Activated CD4-positive, CD25-positive, alpha-beta regulatory T cell treated with anti-CD3 and anti-CD28 coated beads, Interleukin-2, amount 50 U/mL, for 16 hours (primary cell): Measurements from ENCODE around the gene C1orf159.

Experiments used
- DNase-seq: peaks from one replicate; pipeline ENCODE4 v3.0.0-alpha.2; 2020; ENCODE audit warnings: low read depth, low spot score

C1orf159 gene

DNA sequence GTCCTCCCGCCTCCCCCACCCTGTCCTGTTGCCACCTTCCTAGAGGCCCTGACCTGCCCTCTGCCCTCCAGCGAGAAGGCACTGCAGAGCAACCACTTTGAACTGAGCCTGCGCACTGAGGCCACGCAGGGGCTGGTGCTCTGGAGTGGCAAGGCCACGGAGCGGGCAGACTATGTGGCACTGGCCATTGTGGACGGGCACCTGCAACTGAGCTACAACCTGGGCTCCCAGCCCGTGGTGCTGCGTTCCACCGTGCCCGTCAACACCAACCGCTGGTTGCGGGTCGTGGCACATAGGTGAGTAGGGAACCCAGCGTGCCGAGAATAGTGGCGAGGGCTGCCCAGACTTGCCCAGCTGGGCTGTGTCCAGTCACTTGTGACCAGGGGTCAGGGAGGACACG lies 62.2 kb downstream of the C1orf159 start:
- no peak for DNase-seq

DNA sequence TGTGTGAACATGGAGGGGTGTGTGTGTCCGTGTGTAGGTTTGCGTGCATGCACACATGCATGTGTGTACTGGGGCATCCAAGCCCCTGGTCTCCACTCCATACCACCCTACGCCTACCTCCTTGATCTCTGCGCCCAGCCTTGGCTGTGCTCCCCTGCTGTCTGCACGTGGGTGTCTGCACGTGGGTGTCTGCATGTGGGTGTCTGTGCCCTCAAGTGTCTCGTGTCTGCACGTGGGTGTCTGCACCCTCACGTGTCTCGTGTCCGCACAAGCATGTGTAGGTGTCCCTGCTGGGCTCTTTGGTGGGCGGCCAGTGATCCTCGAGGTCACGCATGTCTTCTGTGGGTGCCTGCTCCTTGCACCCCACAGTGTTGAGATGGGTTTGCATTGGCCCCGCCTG lies 62.9 kb downstream of the C1orf159 start:
- DNase-seq = no peak

DNA sequence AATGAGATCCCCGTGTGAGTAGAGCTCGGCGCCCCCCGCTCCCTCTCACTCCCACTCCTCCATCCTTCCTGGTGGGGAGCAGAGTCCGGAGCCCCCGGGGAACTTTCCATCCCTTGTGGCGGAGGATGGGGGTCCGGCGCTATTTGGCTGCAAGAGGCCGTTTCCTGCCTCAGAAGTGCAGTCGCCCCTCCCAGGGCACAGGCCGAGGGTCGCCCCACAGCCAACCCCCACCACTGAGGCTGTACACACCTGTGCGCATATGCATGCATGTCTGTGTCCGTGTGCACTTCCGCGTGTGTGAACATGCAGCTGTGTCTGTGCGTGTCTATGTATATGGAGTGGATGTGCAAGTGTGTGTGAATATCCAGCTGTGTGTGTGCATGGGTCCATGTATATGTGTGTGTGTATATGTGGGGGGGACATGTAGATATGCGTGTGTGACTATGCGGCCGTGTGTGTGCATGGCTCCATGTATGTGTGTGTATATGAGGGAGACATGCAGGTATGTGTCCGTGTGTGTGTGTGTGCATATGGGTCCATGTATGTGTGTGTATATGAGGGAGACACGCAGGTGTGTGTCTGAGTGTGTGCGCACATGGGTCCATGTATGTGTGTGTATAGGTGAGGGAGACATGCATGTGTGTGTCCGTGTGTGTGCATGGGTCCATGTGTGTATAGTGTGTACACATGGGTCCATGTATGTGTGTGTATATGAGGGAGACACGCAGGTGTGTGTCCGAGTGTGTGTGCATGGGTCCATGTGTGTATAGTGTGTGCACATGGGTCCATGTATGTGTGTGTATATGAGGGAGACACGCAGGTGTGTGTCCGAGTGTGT lies 63.7 kb downstream of the C1orf159 start:
- DNase-seq = no peak

DNA sequence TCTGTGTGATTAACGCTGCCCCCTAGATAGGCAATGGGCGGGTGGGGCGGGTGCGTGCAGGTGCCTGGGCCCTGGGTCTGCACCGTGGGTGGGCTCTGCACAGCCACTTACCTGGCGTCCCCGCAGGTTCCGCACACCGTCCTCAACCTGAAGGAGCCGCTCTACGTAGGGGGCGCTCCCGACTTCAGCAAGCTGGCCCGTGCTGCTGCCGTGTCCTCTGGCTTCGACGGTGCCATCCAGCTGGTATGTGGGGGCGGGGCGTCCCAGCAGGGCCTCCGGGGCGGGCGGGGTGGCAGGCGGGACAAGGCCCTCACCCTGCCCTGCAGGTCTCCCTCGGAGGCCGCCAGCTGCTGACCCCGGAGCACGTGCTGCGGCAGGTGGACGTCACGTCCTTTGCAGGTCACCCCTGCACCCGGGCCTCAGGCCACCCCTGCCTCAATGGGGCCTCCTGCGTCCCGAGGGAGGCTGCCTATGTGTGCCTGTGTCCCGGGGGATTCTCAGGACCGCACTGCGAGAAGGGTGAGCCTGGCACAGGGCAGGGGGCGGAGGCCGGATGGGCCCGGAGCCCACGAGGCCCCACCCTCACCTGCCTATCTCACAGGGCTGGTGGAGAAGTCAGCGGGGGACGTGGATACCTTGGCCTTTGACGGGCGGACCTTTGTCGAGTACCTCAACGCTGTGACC lies 64.6 kb downstream of the C1orf159 start:
- no peak for DNase-seq

DNA sequence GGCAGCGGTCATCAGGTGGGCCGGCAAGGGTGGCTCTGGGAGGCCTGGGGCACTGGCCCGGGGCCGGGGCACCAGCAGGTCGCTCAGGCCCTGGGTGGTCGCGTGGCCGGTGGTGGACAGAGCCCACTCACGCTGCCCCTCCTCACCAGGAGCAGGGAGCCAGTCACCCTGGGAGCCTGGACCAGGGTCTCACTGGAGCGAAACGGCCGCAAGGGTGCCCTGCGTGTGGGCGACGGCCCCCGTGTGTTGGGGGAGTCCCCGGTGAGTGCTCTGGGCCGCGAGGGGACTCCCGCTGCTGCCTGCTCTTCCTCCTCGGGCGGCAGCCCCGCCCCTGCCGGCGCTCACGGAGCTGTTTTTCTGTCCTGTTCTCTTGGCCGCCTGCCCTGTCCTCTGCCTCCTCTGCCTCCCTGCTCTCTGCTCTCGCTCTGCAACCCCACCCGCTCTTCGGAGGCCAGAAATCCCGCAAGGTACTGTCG lies 65.3 kb downstream of the C1orf159 start:
- no peak for DNase-seq

DNA sequence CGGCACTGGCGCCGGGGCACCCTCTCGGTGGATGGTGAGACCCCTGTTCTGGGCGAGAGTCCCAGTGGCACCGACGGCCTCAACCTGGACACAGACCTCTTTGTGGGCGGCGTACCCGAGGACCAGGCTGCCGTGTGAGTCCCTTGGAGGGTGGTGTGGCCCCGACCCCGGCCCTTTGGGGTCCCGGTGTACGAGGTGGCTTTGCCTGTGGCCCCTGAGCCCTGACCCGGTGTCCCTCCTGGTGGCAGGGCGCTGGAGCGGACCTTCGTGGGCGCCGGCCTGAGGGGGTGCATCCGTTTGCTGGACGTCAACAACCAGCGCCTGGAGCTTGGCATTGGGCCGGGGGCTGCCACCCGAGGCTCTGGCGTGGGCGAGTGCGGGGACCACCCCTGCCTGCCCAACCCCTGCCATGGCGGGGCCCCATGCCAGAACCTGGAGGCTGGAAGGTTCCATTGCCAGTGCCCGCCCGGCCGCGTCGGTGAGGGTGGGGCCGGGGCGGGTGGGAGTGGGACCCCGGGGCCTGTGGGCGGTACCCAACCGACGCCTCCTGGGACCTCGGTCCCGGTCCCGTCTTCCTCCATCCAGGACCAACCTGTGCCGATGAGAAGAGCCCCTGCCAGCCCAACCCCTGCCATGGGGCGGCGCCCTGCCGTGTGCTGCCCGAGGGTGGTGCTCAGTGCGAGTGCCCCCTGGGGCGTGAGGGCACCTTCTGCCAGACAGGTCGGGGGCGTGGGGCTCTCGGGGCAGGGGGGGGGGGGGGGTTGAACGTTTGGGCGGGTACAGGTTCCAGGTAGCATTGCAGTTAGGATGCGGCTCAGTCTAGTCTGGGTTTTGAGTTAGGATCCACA lies 66.3 kb downstream of the C1orf159 start:
- no peak for DNase-seq

DNA sequence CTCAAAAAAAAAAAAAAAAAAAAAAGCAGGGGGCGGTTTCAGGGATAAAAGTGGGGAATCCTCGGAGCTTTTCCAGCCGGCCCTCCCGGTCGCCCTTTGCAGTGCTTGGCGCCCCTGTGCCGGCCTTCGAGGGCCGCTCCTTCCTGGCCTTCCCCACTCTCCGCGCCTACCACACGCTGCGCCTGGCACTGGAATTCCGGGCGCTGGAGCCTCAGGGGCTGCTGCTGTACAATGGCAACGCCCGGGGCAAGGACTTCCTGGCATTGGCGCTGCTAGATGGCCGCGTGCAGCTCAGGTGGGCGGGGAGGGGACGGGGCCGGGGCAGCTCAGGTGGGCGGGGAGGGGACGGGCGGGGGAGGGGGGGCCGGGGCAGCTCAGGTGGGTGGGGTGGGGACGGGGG lies 67.1 kb downstream of the C1orf159 start:
- no peak for DNase-seq

DNA sequence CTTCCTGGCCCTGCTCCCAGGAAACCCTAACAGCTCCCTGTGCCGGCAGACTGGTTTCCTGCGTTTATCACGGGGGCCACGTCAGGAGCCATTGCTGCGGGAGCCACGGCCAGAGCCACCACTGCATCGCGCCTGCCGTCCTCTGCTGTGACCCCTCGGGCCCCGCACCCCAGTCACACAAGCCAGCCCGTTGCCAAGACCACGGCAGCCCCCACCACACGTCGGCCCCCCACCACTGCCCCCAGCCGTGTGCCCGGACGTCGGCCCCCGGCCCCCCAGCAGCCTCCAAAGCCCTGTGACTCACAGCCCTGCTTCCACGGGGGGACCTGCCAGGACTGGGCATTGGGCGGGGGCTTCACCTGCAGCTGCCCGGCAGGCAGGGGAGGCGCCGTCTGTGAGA lies 67.9 kb downstream of the C1orf159 start:
- DNase-seq = no peak

DNA sequence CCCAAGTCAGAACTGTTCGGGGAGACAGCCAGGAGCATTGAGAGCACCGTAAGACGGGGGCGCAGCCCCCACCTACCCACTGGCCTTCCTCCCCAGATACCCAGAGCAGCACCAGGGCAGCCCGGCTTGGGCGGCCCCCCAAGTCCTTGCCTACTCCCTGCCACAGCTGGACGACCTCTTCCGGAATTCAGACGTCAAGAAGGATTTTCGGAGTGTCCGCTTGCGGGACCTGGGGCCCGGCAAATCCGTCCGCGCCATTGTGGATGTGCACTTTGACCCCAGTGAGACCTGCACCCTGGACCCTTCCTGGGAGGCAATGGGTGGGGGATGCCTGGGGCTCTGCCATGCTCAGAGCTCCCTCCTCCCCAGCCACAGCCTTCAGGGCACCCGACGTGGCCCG lies 68.5 kb downstream of the C1orf159 start:
- no peak for DNase-seq

DNA sequence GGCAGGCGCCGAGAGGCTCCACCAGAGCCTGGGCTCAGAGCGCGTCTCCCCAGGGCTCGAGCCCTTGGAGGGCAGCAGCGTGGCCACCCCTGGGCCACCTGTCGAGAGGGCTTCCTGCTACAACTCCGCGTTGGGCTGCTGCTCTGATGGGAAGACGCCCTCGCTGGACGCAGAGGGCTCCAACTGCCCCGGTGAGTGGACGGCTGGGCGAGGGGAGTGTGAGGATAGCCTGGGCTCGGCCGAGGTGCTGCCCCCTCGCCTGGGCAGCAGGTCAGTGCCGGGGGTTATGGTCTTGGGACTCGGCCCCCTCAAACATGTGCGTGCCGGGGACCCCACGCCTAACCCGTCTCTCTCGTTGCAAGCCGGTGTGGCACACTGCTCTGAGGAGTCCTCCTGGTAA lies 69.1 kb downstream of the C1orf159 start:
- no peak for DNase-seq

DNA sequence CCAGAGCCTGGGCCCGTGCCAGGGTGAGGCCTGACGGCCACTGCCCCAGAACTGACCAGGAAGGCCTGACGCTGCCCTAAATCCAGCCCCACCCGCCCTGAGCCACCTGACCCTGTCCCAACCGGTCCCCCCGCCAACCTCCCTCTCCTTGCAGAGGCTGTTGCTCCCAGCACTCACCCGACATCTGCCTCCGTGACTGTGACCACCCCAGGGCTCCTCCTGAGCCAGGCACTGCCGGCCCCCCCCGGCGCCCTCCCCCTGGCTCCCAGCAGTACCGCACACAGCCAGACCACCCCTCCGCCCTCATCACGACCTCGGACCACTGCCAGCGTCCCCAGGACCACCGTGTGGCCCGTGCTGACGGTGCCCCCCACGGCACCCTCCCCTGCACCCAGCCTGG lies 69.6 kb downstream of the C1orf159 start:
- DNase-seq = no peak

DNA sequence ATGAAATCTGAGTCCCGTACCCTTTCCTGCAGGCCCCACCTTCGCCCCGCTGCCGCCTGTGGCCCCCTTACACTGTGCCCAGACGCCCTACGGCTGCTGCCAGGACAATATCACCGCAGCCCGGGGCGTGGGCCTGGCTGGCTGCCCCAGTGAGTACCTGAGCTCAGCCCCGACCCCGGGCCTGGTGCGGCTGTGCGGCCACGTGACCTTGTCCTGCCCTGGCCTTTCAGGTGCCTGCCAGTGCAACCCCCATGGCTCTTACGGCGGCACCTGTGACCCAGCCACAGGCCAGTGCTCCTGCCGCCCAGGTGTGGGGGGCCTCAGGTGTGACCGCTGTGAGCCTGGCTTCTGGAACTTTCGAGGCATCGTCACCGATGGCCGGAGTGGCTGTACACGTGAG lies 70.8 kb downstream of the C1orf159 start:
- no peak for DNase-seq

DNA sequence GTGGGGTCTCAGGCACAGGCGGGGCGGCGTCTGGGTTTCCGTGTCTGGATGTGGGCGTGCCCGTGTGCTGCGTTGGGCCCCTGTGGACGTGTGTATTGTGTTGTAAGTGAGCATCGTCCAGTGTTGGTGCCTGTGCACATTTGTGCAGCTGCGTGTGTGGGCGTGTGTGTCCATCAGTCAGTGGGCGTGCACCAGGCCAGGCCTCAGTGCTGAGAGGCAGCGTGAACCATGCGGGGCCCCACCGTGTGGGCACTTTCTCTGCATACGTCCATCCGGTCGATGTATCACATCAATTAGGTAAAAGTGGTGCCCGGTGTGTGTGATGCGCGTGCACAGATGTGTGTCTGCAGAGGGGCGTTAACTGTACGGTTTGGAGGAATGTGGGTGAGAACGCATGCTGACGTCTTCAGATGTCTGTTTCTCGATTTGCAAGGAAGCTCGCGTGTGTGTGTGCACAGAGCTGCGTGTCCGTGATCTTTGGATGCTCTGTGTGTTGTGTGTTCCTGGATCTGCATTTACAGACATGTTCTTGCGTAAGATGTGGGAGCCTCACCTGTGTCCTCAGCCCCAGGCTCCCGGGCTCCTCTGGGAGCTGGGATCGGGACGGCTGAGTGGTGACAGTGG lies 71.3 kb downstream of the C1orf159 start:
- DNase-seq = no peak

DNA sequence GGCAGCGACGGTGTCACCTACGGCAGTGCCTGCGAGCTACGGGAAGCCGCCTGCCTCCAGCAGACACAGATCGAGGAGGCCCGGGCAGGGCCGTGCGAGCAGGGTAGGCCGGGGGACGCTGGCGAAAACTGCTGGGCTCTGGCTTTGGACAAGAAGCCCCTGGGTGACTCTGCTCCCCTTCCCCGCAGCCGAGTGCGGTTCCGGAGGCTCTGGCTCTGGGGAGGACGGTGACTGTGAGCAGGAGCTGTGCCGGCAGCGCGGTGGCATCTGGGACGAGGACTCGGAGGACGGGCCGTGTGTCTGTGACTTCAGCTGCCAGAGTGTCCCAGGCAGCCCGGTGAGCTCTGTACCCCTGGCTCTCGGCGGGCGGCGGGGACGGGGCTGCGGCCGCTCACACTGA lies 72.0 kb downstream of the C1orf159 start:
- DNase-seq = no peak

DNA sequence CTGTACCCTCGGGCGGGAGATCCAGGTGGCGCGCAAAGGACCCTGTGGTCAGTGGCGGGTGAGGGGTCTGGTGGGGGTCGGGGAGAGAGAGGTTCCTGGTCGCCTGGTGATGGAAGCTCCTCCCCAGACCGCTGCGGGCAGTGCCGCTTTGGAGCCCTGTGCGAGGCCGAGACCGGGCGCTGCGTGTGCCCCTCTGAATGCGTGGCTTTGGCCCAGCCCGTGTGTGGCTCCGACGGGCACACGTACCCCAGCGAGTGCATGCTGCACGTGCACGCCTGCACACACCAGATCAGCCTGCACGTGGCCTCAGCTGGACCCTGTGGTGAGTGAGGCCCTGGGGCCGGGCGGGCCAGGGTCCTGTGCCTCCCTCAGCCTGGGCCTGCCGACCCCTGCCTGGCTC lies 72.5 kb downstream of the C1orf159 start:
- no peak for DNase-seq

DNA sequence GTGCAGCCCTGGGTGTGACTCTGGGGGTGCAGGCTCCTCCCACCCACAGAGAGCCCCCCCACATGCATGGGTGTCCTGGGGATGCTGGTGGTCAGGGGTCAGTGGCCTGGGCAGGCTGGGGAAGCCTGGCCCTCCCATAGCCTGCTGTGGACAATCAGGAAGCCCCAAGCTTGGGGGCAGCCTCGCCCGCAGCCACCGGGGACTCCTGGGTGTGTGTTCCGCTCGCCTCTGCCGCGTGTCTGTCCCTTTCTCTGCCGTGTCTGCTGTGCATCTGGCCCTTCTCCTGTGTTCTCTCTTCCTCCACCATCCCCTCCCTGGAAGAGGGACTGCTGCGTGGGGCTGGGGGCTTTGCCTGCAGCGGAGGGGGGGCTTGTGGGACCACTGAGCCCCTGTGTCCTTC lies 73.1 kb downstream of the C1orf159 start:
- no peak for DNase-seq

DNA sequence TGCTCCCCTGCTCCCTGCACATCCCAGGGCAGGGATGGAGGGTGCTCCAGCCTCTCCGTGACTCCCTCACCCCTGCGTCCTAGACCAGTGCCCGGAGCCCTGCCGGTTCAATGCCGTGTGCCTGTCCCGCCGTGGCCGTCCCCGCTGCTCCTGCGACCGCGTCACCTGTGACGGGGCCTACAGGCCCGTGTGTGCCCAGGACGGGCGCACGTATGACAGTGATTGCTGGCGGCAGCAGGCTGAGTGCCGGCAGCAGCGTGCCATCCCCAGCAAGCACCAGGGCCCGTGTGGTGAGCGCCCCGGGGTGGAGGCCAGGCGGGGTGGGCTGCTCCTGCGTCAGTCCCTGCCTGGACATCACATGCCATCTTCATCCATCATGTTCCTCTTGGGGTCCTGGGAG lies 74.0 kb downstream of the C1orf159 start:
- no peak for DNase-seq

DNA sequence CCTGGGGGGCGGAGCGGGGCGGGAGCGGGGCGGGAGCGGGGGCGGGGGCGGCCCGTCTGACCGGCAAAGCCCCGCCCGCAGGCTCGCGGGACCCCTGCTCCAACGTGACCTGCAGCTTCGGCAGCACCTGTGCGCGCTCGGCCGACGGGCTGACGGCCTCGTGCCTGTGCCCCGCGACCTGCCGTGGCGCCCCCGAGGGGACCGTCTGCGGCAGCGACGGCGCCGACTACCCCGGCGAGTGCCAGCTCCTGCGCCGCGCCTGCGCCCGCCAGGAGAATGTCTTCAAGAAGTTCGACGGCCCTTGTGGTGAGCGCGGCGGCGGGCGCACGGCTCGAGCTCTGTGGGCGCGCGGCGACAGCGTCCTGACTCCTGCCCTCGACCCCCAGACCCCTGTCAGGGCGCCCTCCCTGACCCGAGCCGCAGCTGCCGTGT lies 74.8 kb downstream of the C1orf159 start:
- DNase-seq = no peak

DNA sequence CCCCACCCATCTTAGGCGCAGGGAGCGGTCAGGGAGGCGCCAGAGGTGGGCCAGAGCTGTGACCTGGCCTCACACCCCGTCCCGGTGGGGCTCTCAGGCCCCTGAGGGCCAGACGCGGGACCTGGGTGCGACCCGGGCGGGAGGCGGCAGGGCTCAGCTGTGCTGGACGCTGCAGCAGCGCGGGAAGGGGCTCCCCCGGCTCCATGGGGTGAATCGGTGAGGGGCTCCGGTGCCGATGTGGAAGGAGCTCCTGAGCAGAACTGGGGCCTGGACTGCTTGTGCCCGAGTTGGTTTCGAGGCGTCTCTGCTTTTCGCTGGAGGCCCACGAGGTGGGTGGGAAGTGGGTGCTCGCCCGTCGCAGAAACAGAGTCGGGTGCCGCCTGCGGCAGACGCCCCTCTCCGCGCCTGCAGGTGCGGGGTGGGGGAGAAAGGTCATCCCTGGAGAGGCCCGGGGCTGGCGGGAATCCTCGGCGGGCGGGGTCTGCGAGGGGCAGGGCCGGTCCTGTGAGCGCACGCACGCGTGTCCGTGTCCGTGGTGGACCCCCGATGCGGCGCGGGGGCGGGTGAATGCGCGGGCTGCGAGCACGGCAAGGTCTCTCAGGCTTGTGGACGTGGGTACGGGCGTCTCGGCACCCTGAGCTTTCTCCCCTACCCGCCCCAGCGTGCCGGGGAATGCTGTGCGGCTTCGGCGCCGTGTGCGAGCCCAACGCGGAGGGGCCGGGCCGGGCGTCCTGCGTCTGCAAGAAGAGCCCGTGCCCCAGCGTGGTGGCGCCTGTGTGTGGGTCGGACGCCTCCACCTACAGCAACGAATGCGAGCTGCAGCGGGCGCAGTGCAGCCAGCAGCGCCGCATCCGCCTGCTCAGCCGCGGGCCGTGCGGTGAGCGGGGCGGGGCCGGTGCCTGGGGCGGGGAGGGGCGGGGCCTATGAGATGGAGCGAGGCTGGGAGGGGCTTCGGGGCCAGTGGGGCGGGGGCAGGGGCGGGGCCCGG lies 75.6 kb downstream of the C1orf159 start:
- DNase-seq = peak; percentile 52

DNA sequence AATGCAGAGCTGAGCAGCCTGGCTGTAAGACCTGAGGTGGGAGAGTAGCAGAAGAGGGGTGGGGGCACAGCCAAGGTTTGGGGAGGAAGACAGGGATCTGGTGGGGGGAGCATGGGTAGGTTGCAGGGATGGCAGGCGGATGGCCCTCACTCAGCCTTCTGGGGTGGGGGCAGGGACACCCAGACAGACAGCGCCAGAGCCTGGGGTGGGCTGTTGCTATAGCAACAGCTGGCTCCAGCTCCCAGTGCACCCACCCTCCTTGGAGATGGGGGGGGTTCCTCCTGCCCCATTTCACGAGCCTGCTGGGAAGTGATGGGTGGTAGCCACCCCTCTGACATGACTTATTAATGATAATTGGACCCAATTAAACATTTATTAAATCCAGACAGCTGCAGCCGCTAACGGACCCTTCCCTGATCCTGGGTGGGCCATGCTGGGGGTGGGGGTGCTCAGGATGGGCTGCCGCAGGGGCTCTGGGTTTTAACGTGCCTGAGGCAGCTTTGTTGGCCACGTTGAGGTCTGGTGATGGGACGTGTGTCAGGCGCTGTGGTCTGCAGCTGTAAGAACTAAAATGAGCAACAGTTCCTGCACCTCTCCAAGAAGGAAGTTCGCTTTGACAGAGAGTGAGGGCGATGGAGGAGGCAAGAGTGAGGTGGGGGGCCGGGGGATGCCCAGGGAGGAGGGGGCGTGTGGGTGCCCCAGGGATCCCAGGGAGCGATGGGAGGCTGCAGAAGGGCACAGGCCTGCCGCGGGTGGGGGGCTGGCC lies 76.6 kb downstream of the C1orf159 start:
- DNase-seq = no peak
